Loucy (cell line): ENCODE data around the gene CALML3.

Source experiments
- H2AFZ ChIP-seq: fragments of 200-600 bp; sonication (generic); 2 replicates; pipeline ENCODE4 v1.6.0; 2016; ENCODE audit warnings: antibody characterized with exemption, mild to moderate bottlenecking, low read length, moderate library complexity
- H3F3A ChIP-seq: fragments of 200-600 bp; 2 replicates; pipeline ENCODE4 v1.6.0; 2016; ENCODE audit warnings: antibody characterized with exemption, low read depth, mild to moderate bottlenecking
- H3K27me3 ChIP-seq: fragments of 200-600 bp; sonication (generic); 2 replicates; pipeline ENCODE4 v1.6.1; 2014; ENCODE audit warnings: low read length, mild to moderate bottlenecking; ENCODE audit not compliant: insufficient read depth, poor library complexity, severe bottlenecking
- H3K36me3 ChIP-seq: fragments of 200-600 bp; sonication (generic); 2 replicates; pipeline ENCODE4 v1.6.1; 2016; ENCODE audit warnings: low read length; ENCODE audit not compliant: insufficient read depth
- H3K4me1 ChIP-seq: fragments of 200-600 bp; sonication (generic); 2 replicates; pipeline ENCODE4 v1.5.1; 2014; ENCODE audit warnings: low read length, mild to moderate bottlenecking; ENCODE audit not compliant: insufficient read depth, poor library complexity, severe bottlenecking
- H3K4me2 ChIP-seq: fragments of 200-600 bp; sonication (generic); 2 replicates; pipeline ENCODE4 v1.6.0; 2014; ENCODE audit warnings: antibody characterized with exemption, low read length, low read depth, mild to moderate bottlenecking; ENCODE audit not compliant: poor library complexity, severe bottlenecking
- H3K4me3 ChIP-seq: fragments of 200-600 bp; sonication (generic); 2 replicates; pipeline ENCODE4 v1.5.1; 2014; ENCODE audit warnings: low read length, mild to moderate bottlenecking, mixed read lengths; ENCODE audit not compliant: poor library complexity, severe bottlenecking
- H3K79me2 ChIP-seq: fragments of 200-600 bp; sonication (generic); 2 replicates; pipeline ENCODE4 v1.6.1; 2014; ENCODE audit warnings: low read length; ENCODE audit not compliant: insufficient read depth
- H3K9ac ChIP-seq: fragments of 200-600 bp; sonication (generic); 2 replicates; pipeline ENCODE4 v1.6.0; 2014; ENCODE audit warnings: mild to moderate bottlenecking, low read depth, low read length, moderate library complexity; ENCODE audit not compliant: poor library complexity, severe bottlenecking
- H3K9me2 ChIP-seq: fragments of 200-600 bp; sonication (generic); replicated peaks from 2 replicates; pipeline ENCODE4 v1.6.1; 2016; ENCODE audit warnings: low read depth, low read length, mixed read lengths
- H3K9me3 ChIP-seq: fragments of 200-600 bp; sonication (generic); 2 replicates; pipeline ENCODE4 v1.6.1; 2014; ENCODE audit warnings: mild to moderate bottlenecking, antibody characterized with exemption, low read length, low read depth; ENCODE audit not compliant: insufficient read depth
- H4K20me1 ChIP-seq: fragments of 200-600 bp; sonication (generic); 2 replicates; pipeline ENCODE4 v1.6.0; 2014; ENCODE audit warnings: antibody characterized with exemption, low read length, mild to moderate bottlenecking; ENCODE audit not compliant: insufficient read depth, poor library complexity, severe bottlenecking
- CTCF ChIP-seq: fragments of 200-600 bp; sonication (generic); conservative IDR thresholded peaks from 2 replicates; pipeline ENCODE4 v1.5.1; 2014; ENCODE audit warnings: mild to moderate bottlenecking, antibody characterized with exemption, low read length
- EZH2phosphoT487 ChIP-seq: fragments of 200-600 bp; IDR thresholded peaks from 2 replicates; pipeline ENCODE4 v1.6.1; 2018; ENCODE audit warnings: antibody characterized with exemption, mild to moderate bottlenecking, moderate library complexity, borderline replicate concordance

Gene CALML3

DNA sequence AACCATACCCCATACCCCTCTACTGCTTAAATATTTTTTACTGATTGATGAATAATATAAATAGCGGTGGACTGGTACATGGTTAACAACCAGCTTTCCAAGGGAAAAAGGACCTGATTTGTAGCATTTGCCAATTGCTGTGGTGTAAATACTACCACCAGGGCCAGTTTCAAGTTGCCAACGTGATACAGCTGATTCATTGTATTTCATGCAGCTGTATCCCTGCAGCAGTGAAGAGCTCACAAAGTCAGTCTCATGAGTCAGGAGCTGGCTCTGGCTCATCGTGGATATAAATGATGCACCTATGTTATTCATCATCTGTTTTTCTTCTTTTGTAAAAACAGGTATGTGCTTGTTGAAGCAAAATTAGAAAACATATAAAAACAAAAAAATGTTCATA lies 40.6 kb upstream of the CALML3 start:
- Histone ChIP-seq H3K4me3 (no peak overlapping the region), H4K20me1 (no peaks in the 10 kb centered on the region), H3K27me3 (no peaks in the 10 kb centered on the region), H3K36me3 (no peaks in the 10 kb centered on the region), H2AFZ (no peak overlapping the region), H3K79me2 (no peaks in the 10 kb centered on the region), H3K4me1 (peaks cover 2% of the 10 kb centered on the region), H3K9ac (no peak overlapping the region), H3K9me3 (no peaks in the 10 kb centered on the region), H3F3A (no peaks in the 10 kb centered on the region), H3K4me2 (no peak overlapping the region), H3K9me2 (no peaks in the 10 kb centered on the region)
- TF ChIP-seq EZH2phosphoT487 (no peak), CTCF (no peak)

DNA sequence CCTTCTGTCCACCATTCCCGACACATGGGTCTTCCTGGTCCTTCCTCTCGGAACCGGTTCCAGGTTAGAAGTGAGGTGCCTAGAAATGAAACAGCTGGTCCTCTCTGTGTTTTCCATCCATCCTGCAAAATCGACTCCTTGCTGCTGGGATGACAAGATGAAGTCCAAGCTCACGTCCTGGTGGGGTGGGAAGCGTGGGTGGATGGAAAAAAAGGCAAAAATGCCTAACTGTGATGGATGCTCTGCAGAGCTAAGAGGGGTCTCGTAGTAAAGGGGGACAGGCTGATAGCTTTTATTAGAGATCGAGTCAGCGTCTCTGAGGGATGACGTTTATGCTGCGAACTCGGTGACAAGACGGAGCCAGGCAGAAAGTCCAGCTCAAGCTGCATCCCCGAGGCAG lies 39.5 kb upstream of the CALML3 start:
- Histone ChIP-seq H3K36me3 (no peaks in the 10 kb centered on the region), H3K9me2 (no peaks in the 10 kb centered on the region), H3K4me2 (no peak overlapping the region), H3F3A (no peaks in the 10 kb centered on the region), H3K4me1 (no peaks in the 10 kb centered on the region), H3K4me3 (no peak overlapping the region), H3K9ac (no peak overlapping the region), H3K27me3 (no peaks in the 10 kb centered on the region), H3K79me2 (no peaks in the 10 kb centered on the region), H4K20me1 (no peaks in the 10 kb centered on the region), H3K9me3 (no peaks in the 10 kb centered on the region), H2AFZ (no peak overlapping the region)
- TF ChIP-seq CTCF: no peak
- no peak for TF ChIP-seq EZH2phosphoT487

DNA sequence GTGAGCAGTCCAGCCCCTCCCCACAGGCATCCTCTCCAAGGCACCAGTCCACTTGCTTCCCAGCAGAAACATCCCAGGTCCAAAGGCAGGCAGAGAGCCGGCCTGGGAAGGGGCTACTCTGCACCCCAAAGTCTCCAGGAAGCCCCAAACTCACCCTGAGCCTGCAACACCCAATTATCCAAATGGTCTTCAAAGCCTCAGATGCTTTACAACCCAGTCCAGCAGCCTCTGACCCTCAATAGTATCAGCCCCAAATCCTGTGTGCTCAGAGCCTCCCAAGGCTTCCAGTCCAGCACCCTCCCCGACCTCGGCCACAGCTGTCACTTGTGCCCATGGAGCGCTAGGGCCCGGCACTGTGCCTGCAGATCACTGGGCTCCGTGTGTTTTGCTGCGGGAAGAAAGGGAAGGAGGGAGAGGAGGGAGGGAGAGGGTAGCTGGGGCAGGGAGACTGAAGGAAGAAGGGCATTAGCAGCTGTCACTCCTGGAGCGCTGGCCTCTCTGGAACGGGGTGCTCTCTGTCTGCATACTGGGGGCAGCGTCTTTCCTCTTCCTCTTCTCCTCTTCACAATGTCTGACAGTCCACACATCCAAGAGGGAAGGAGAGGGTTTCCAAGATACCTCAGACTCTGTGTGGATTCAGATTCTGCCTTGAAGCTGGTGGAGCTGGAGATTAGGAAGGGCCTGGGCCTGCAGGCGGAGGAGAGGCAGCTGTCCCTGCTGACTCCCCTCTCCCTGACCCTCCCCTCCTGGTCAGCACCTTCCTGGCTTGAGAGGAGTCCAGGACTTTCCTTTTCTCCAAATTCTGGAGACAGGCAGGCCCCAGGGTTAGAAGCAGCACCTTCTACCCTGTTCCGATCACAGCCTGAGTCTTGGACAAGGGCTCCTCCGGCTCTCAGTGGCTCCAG lies 38.6 kb upstream of the CALML3 start:
- no peaks in the 10 kb centered on the region for H3K79me2 ChIP-seq
- no peaks in the 10 kb centered on the region for H3K9me2 ChIP-seq
- H4K20me1 ChIP-seq: no peaks in the 10 kb centered on the region
- H3K9ac ChIP-seq: no peak overlapping the region
- no peaks in the 10 kb centered on the region for H3F3A ChIP-seq
- no peak overlapping the region for H2AFZ ChIP-seq
- no peak overlapping the region for H3K4me2 ChIP-seq
- no peak for TF ChIP-seq EZH2phosphoT487
- no peaks in the 10 kb centered on the region for H3K27me3 ChIP-seq
- peaks cover 4% of the 10 kb centered on the region for H3K4me1 ChIP-seq
- H3K4me3 ChIP-seq: no peak overlapping the region
- H3K36me3 ChIP-seq: no peaks in the 10 kb centered on the region
- no peaks in the 10 kb centered on the region for H3K9me3 ChIP-seq

- Histone ChIP-seq H3K4me1 (peaks cover 6% of the 10 kb centered on the region), H3K9ac (no peak overlapping the region), H3K4me3 (no peak overlapping the region), H3K9me3 (no peaks in the 10 kb centered on the region), H3K36me3 (no peaks in the 10 kb centered on the region), H3K4me2 (no peak overlapping the region), H3F3A (no peaks in the 10 kb centered on the region), H2AFZ (no peak overlapping the region), H3K79me2 (no peaks in the 10 kb centered on the region), H4K20me1 (no peaks in the 10 kb centered on the region), H3K27me3 (no peaks in the 10 kb centered on the region), H3K9me2 (no peaks in the 10 kb centered on the region)
- TF ChIP-seq EZH2phosphoT487: no peak
- no peak for TF ChIP-seq CTCF
Measured at GRCh38 chr10:5486853-5487235, 37.9 kb upstream of the CALML3 start.
